SU-DHL-6 (cell line): Measurements from ENCODE around the gene H3-3A.

Source experiments
- H2AFZ ChIP-seq: fragments of 200-600 bp; sonication (generic); 2 replicates; pipeline ENCODE4 v1.6.1; 2014; ENCODE audit warnings: low read depth, mild to moderate bottlenecking, moderate library complexity, mixed read lengths, antibody characterized with exemption, low read length; ENCODE audit not compliant: severe bottlenecking
- H3F3A ChIP-seq: fragments of 200-600 bp; shearing (Covaris generic); 2 replicates; pipeline ENCODE4 v1.6.0; 2016; ENCODE audit warnings: antibody characterized with exemption, mild to moderate bottlenecking; ENCODE audit not compliant: insufficient read depth
- H3K27ac ChIP-seq: fragments of 200-600 bp; sonication (generic); 2 replicates; pipeline ENCODE4 v1.5.1; 2016; ENCODE audit warnings: low read depth, mild to moderate bottlenecking, low read length, moderate library complexity, mixed read lengths
- H3K27me3 ChIP-seq: fragments of 200-600 bp; sonication (generic), shearing (Covaris generic); 2 replicates; pipeline ENCODE4 v1.6.0; 2014; ENCODE audit warnings: mild to moderate bottlenecking, low read length
- H3K36me3 ChIP-seq: fragments of 200-600 bp; sonication (generic); 2 replicates; pipeline ENCODE4 v1.6.1; 2014; ENCODE audit warnings: mild to moderate bottlenecking, low read length, mixed read lengths
- H3K4me2 ChIP-seq: fragments of 300-600, 200-600 bp; shearing (Covaris generic), sonication (generic); 2 replicates; pipeline ENCODE4 v1.6.0; 2014; ENCODE audit warnings: low read length, low read depth, mild to moderate bottlenecking; ENCODE audit not compliant: poor library complexity, severe bottlenecking
- H3K4me3 ChIP-seq: fragments of 200-600 bp; sonication (generic); 2 replicates; pipeline ENCODE4 v1.5.1; 2014; ENCODE audit warnings: antibody characterized with exemption, low read length, mild to moderate bottlenecking, mixed read lengths; ENCODE audit not compliant: insufficient read depth, poor library complexity, severe bottlenecking
- H3K79me2 ChIP-seq: fragments of 200-600 bp; sonication (generic); 2 replicates; pipeline ENCODE4 v1.6.1; 2014; ENCODE audit warnings: mild to moderate bottlenecking, low read length, moderate library complexity; ENCODE audit not compliant: insufficient read depth
- H3K9ac ChIP-seq: fragments of 200-600 bp; sonication (generic); 2 replicates; pipeline ENCODE4 v1.7.0; 2014; ENCODE audit warnings: mild to moderate bottlenecking, low read length
- H3K9me2 ChIP-seq: fragments of 200-600 bp; sonication (generic); replicated peaks from 2 replicates; pipeline ENCODE4 v1.6.1; 2014; ENCODE audit warnings: low read length; ENCODE audit not compliant: insufficient read depth
- H3K9me3 ChIP-seq: fragments of 200-600 bp; sonication (generic); 2 replicates; pipeline ENCODE4 v1.6.1; 2014; ENCODE audit warnings: low read length, mixed read lengths; ENCODE audit not compliant: insufficient read depth
- H4K20me1 ChIP-seq: fragments of 200-600 bp; sonication (generic); 2 replicates; pipeline ENCODE4 v1.6.1; 2014; ENCODE audit warnings: low read depth, mild to moderate bottlenecking, antibody characterized with exemption, low read length, moderate library complexity, mixed read lengths
- EZH2phosphoT487 ChIP-seq: fragments of 200-600 bp; sonication (generic), shearing (Covaris generic); conservative IDR thresholded peaks from 2 replicates; pipeline ENCODE4 v1.6.1; 2018; ENCODE audit warnings: mild to moderate bottlenecking, antibody characterized with exemption, low read length, moderate library complexity, mixed read lengths
- TF ChIP-seq, protein P1 (sequence below): fragments of 200-600 bp; sonication (generic); IDR thresholded peaks from one replicate; pipeline ENCODE4 v1.5.1; 2017; ENCODE audit warnings: antibody characterized with exemption, mild to moderate bottlenecking, low read length, moderate library complexity; ENCODE audit not compliant: insufficient read depth, poor library complexity, severe bottlenecking

H3-3A gene

DNA sequence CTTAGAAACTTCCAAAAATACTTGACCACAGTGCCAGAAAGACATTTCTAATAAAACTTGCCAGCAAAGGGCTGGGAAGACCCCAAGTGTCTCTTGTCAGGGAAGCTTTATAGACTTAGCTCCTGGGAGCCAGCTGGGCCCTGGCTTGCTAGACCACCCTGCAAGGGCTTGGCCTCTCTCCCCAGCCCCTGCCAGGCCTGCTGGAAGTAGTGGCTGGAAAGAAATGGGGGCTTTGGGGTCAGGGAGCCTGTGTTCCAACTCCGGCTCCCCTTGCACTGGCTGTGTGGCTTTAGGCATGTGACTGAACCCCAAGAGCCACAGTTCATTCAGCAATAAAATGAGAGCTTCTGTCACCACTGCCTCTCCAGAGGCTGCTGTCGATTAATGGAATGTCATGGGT is 31.1 kb downstream of the H3-3A start:
- no peak overlapping the region for H3K4me3 ChIP-seq
- no peaks in the 10 kb centered on the region for H3K36me3 ChIP-seq
- H3K9me2 ChIP-seq, result no peaks in the 10 kb centered on the region
- H4K20me1 ChIP-seq, result no peaks in the 10 kb centered on the region
- H3K9ac ChIP-seq, result no peak overlapping the region
- H3K4me2 ChIP-seq, result no peak overlapping the region
- no peaks in the 10 kb centered on the region for H3K27me3 ChIP-seq
- no peak for TF ChIP-seq EZH2phosphoT487
- no peak overlapping the region for H3K27ac ChIP-seq
- no peaks in the 10 kb centered on the region for H3K79me2 ChIP-seq
- H2AFZ ChIP-seq, result no peak overlapping the region
- no peaks in the 10 kb centered on the region for H3F3A ChIP-seq
- H3K9me3 ChIP-seq, result no peaks in the 10 kb centered on the region

DNA sequence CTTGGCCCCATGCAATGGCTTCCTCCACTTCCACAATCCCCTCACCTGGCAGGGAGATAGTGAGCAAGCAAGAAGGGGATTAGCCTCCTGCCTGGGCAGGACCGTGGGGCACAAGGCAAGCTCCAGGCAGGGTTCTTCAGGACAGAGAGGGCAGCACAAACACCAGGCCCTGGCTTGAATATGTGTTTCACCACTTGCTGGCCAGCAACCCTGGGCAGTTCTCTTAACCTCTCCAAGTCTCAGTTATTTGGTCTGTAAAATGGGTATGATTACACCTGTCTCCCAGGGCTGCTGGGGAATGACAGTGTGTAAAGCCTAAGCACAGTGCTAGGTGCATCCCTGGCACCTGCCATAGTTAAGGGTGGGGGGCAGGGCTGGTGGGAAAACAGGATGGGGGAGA is 31.9 kb downstream of the H3-3A start:
- Histone ChIP-seq H3K27me3 (no peaks in the 10 kb centered on the region), H3F3A (no peaks in the 10 kb centered on the region), H3K4me3 (no peak overlapping the region), H2AFZ (no peak overlapping the region), H3K9me2 (no peaks in the 10 kb centered on the region), H3K4me2 (no peak overlapping the region), H3K27ac (no peak overlapping the region), H3K79me2 (no peaks in the 10 kb centered on the region), H4K20me1 (no peaks in the 10 kb centered on the region), H3K9me3 (no peaks in the 10 kb centered on the region), H3K9ac (no peak overlapping the region), H3K36me3 (no peaks in the 10 kb centered on the region)
- no peak for TF ChIP-seq EZH2phosphoT487
- TF ChIP-seq, protein P1, sequence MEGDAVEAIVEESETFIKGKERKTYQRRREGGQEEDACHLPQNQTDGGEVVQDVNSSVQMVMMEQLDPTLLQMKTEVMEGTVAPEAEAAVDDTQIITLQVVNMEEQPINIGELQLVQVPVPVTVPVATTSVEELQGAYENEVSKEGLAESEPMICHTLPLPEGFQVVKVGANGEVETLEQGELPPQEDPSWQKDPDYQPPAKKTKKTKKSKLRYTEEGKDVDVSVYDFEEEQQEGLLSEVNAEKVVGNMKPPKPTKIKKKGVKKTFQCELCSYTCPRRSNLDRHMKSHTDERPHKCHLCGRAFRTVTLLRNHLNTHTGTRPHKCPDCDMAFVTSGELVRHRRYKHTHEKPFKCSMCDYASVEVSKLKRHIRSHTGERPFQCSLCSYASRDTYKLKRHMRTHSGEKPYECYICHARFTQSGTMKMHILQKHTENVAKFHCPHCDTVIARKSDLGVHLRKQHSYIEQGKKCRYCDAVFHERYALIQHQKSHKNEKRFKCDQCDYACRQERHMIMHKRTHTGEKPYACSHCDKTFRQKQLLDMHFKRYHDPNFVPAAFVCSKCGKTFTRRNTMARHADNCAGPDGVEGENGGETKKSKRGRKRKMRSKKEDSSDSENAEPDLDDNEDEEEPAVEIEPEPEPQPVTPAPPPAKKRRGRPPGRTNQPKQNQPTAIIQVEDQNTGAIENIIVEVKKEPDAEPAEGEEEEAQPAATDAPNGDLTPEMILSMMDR, result no peak

DNA sequence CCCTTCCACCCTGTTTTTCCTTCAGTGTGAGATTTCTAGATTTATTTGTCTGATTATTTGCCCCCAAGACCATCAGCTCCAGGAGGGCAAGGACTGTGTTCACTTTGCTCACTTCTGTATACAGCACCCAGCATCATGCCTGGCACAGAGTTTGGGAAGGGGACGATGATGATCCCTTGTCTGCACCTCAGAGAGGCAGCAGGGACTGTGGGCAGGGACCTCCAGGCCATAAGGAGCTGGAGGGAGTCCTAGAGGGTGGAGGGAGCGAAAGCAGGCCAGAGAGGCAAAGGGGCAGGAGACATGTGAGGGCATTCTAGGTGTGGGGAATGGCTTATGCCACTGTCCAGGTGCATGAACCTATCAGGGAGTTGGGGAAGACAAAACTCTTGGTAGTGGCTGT is 32.8 kb downstream of the H3-3A start:
- H3K9ac ChIP-seq, result no peak overlapping the region
- H3K4me3 ChIP-seq, result no peak overlapping the region
- H3K27ac ChIP-seq, result no peak overlapping the region
- no peaks in the 10 kb centered on the region for H3K9me2 ChIP-seq
- no peaks in the 10 kb centered on the region for H3K36me3 ChIP-seq
- H2AFZ ChIP-seq, result no peak overlapping the region
- H3K4me2 ChIP-seq, result no peak overlapping the region
- no peaks in the 10 kb centered on the region for H3K9me3 ChIP-seq
- H3K27me3 ChIP-seq, result no peaks in the 10 kb centered on the region
- H4K20me1 ChIP-seq, result no peaks in the 10 kb centered on the region
- TF ChIP-seq, protein P1, result no peak
- H3K79me2 ChIP-seq, result no peaks in the 10 kb centered on the region
- H3F3A ChIP-seq, result no peaks in the 10 kb centered on the region

DNA sequence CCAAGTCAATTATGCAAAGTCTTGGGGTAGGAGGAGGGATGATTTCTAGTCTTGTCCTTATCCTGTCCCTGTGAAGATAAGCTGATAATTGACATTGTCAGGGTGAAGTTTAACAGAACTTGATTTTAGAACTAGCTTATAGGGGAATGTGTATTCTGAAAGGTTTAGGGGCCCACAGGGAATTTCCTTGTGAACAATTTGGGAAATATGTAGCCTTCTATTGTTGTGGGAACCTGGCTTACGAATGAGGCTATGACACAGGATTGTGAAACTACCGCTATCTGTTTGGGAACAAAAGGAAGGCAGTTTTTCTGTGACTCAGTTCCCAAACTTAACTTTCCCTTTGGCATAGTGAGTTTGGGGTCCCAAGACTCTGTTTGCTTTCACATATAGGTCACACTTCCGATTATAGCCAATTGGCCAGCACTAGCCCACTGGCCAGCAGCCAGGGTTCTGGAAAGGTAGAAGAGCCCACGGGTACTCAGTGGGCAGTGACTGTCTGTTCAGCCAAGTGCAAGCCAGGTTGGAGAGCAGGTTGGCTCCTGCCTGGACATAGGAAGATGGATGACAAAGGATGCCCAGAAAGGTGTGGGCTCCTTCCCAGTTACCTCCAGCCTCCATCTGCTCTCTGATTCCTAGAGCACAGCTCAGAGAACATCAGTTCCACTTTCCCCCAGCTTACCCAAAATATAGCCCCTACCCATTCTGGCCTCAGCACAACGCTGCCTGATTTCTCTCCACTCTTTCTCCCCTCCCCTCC is 35.5 kb downstream of the H3-3A start:
- H3F3A ChIP-seq, result no peaks in the 10 kb centered on the region
- no peaks in the 10 kb centered on the region for H3K36me3 ChIP-seq
- no peak overlapping the region for H3K4me3 ChIP-seq
- no peaks in the 10 kb centered on the region for H4K20me1 ChIP-seq
- H3K9me3 ChIP-seq, result no peaks in the 10 kb centered on the region
- H3K27ac ChIP-seq, result no peak overlapping the region
- H3K9me2 ChIP-seq, result no peaks in the 10 kb centered on the region
- H3K4me2 ChIP-seq, result no peak overlapping the region
- no peak overlapping the region for H3K9ac ChIP-seq
- no peaks in the 10 kb centered on the region for H3K79me2 ChIP-seq
- H2AFZ ChIP-seq, result no peak overlapping the region
- no peaks in the 10 kb centered on the region for H3K27me3 ChIP-seq
- TF ChIP-seq, protein P1, result no peak
- TF ChIP-seq EZH2phosphoT487, result no peak
